A549 (cell line): ENCODE measurements around the gene RAX2.

Source experiments
- CTCF ChIP-seq: fragments of >200 bp; sonication (Bioruptor Twin); formaldehyde crosslinking; IDR thresholded peaks from 3 replicates; pipeline ENCODE4 v1.5.1; 2016
- JUNB ChIP-seq: fragments of >200 bp; sonication (Bioruptor Twin); formaldehyde crosslinking; IDR thresholded peaks from 2 replicates; pipeline ENCODE4 v1.6.1; 2016
- KDM1A ChIP-seq: fragments of 200-600 bp; sonication (generic); IDR thresholded peaks from 2 replicates; pipeline ENCODE4 v1.6.1; 2016; ENCODE audit warnings: low read depth, mild to moderate bottlenecking
- NFE2L2 ChIP-seq: fragments of 150-350 bp; conservative IDR thresholded peaks from 2 replicates; pipeline ENCODE4 v1.6.1; 2014; ENCODE audit warnings: low read length
- RAD21 ChIP-seq, 2 experiments: fragments of >200 bp in 1 of 2; sonication (Bioruptor Twin) in 1 of 2; formaldehyde crosslinking in 1 of 2; IDR thresholded peaks in 1 of 2; conservative IDR thresholded peaks in 1 of 2; 2 replicates in 1 of 2; 3 replicates in 1 of 2; pipeline ENCODE4 v1.6.1; 2012 to 2018; ENCODE audit warnings: inconsistent platforms in 1 of 2
- USF2 ChIP-seq: fragments of 450-650 bp; IDR thresholded peaks from 2 replicates; pipeline ENCODE4 v1.6.1; 2014; ENCODE audit warnings: antibody characterized with exemption

DNA sequence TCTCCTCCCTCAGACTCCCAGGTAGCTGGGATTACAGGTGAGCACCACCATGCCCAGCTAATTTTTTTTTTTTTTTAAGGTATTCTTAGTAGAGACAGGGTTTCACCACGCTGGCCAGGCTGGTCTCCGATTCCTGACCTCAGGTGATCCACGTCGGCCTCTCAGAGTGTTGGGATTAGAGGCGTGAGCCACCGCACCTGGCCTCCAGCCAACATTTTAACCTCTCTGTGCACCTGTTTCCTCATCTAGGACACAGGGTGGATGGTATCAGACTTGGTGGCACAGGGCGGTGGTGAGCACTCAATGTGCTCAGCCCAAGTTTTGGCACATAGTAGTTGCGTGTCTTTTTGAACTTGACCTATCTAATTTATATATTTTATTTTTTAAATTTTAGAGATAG lies 23.1 kb downstream of the RAX2 start:
- TF ChIP-seq KDM1A: no peak
- TF ChIP-seq NFE2L2: no peak
- no peak for TF ChIP-seq CTCF
- TF ChIP-seq RAD21 (conservative IDR thresholded peaks at IDR 0.05 in 1 of 2, IDR thresholded peaks at IDR 0.05 in 1 of 2): no peak
- TF ChIP-seq JUNB: no peak
- no peak for TF ChIP-seq USF2
